ENCODE data around the gene CCDC183. TPM values are rescaled to one million over a fixed set of nuclear protein-coding genes. Genes with fewer than 3 reads are reported as not detected.

CCDC183 gene
- total RNA-seq, 2 experiments from 2014 or later: 0.26 to 0.91 TPM

GRCh38 chr9:136815422-136815782 lies 19.3 kb downstream of the CCDC183 start:
- DNase-seq (no peak), ATAC-seq (no peak)
- peaks cover 27% of the 10 kb centered on the region for H3K36me3 Mint-ChIP-seq
- H3K4me3 Mint-ChIP-seq: no peak overlapping the region
- H3K9me3 Mint-ChIP-seq (ENCODE audit: low read depth): no peaks in the 10 kb centered on the region
- CTCF ChIA-PET: interaction anchor here (0.9 to 3.3 kb wide), 6 partner anchors 9 to 220 kb away, joined by 3 to 13 read pairs (median 5); partner anchors contain the start of gene AJM1
- H3K27ac Mint-ChIP-seq: no peak overlapping the region
- H3K4me1 Mint-ChIP-seq: peaks cover 34% of the 10 kb centered on the region
- no peaks in the 10 kb centered on the region for H3K27me3 Mint-ChIP-seq

- H3K36me3 Mint-ChIP-seq: peaks cover 9% of the 10 kb centered on the region
- DNase-seq: no peak
- H3K4me3 Mint-ChIP-seq: no peak overlapping the region
- peaks cover 4% of the 10 kb centered on the region for H3K4me1 Mint-ChIP-seq
- H3K27me3 Mint-ChIP-seq: no peaks in the 10 kb centered on the region
- CTCF ChIA-PET: interaction anchor here (1.9 to 2.8 kb wide), 3 partner anchors 12 to 208 kb away, joined by 5 to 8 read pairs (median 7); partner anchors contain the start of gene AJM1
- no peaks in the 10 kb centered on the region for H3K9me3 Mint-ChIP-seq (ENCODE audit: low read depth)
- ATAC-seq: no peak
- no peak overlapping the region for H3K27ac Mint-ChIP-seq
Observed at GRCh38 chr9:136820971-136821825, 25.1 kb downstream of the CCDC183 start.

- no peaks in the 10 kb centered on the region for H3K9me3 Mint-ChIP-seq (ENCODE audit: low read depth)
- CTCF ChIA-PET: interaction anchor here (1.3 to 2.8 kb wide), 2 partner anchors 20 to 21 kb away, joined by 3 to 8 read pairs; partner anchors contain the start of gene AJM1
- no peak overlapping the region for H3K4me3 Mint-ChIP-seq
- H3K27ac Mint-ChIP-seq: no peak overlapping the region
- no peaks in the 10 kb centered on the region for H3K27me3 Mint-ChIP-seq
- H3K36me3 Mint-ChIP-seq: peaks cover 8% of the 10 kb centered on the region
- DNase-seq: no peak
- H3K4me1 Mint-ChIP-seq: peaks cover 2% of the 10 kb centered on the region
- ATAC-seq: no peak
Observed at GRCh38 chr9:136821826-136822544, 25.8 kb downstream of the CCDC183 start.

- no peak overlapping the region for H3K4me3 Mint-ChIP-seq
- H3K27me3 Mint-ChIP-seq: no peaks in the 10 kb centered on the region
- H3K4me1 Mint-ChIP-seq: no peaks in the 10 kb centered on the region
- DNase-seq (no peak), ATAC-seq (no peak)
- no peak overlapping the region for H3K27ac Mint-ChIP-seq
- H3K36me3 Mint-ChIP-seq: peaks cover 6% of the 10 kb centered on the region
- CTCF ChIA-PET: interaction anchor here (0.7 to 2.8 kb wide), 6 partner anchors 8 to 263 kb away, joined by 3 to 8 read pairs (median 4); partner anchors contain the start of genes AJM1 and MAN1B1
- no peaks in the 10 kb centered on the region for H3K9me3 Mint-ChIP-seq (ENCODE audit: low read depth)
Observed at GRCh38 chr9:136823136-136824046, 27.3 kb downstream of the CCDC183 start.

- ATAC-seq (no peak), DNase-seq (no peak)
- no peaks in the 10 kb centered on the region for H3K9me3 Mint-ChIP-seq (ENCODE audit: low read depth)
- H3K27ac Mint-ChIP-seq: no peak overlapping the region
- H3K4me3 Mint-ChIP-seq: no peak overlapping the region
- CTCF ChIA-PET: interaction anchor here (0.9 to 2.1 kb wide), 3 partner anchors 9 to 211 kb away, joined by 4 to 5 read pairs (median 5); no protein-coding TSS in a partner anchor
- H3K27me3 Mint-ChIP-seq: no peaks in the 10 kb centered on the region
- H3K4me1 Mint-ChIP-seq: no peaks in the 10 kb centered on the region
- peaks cover 2% of the 10 kb centered on the region for H3K36me3 Mint-ChIP-seq
Observed at GRCh38 chr9:136824496-136825225, 28.5 kb downstream of the CCDC183 start.

- H3K9me3 Mint-ChIP-seq (ENCODE audit: low read depth): no peaks in the 10 kb centered on the region
- no peaks in the 10 kb centered on the region for H3K4me1 Mint-ChIP-seq
- H3K27ac Mint-ChIP-seq: no peak overlapping the region
- DNase-seq: no peak
- CTCF ChIA-PET: interaction anchor here (2.1 kb wide), 2 partner anchors 10 to 210 kb away, joined by 5 read pairs; no protein-coding TSS in a partner anchor
- H3K4me3 Mint-ChIP-seq: no peak overlapping the region
- peaks cover 2% of the 10 kb centered on the region for H3K36me3 Mint-ChIP-seq
- no peak for ATAC-seq
- no peaks in the 10 kb centered on the region for H3K27me3 Mint-ChIP-seq
Observed at GRCh38 chr9:136825295-136826187, 29.4 kb downstream of the CCDC183 start.

- no peak overlapping the region for H3K27ac Mint-ChIP-seq
- CTCF ChIA-PET: no interaction called here
Observed at GRCh38 chr9:136826188-136826541, 30.0 kb downstream of the CCDC183 start.

GRCh38 chr9:136826703-136827582 lies 30.8 kb downstream of the CCDC183 start:
- CTCF ChIA-PET: interaction anchor here (1.1 kb wide), 1 partner anchor 220 kb away, joined by 3 read pairs; no protein-coding TSS in a partner anchor
- no peaks in the 10 kb centered on the region for H3K4me1 Mint-ChIP-seq
- no peaks in the 10 kb centered on the region for H3K9me3 Mint-ChIP-seq (ENCODE audit: low read depth)
- ATAC-seq (no peak), DNase-seq (no peak)
- peaks cover 2% of the 10 kb centered on the region for H3K36me3 Mint-ChIP-seq
- H3K27ac Mint-ChIP-seq: no peak overlapping the region
- no peak overlapping the region for H3K4me3 Mint-ChIP-seq
- no peaks in the 10 kb centered on the region for H3K27me3 Mint-ChIP-seq

More at GRCh38 chr9:136826188-136826541, 30.0 kb downstream of the CCDC183 start:
- no peaks in the 10 kb centered on the region for H3K27me3 Mint-ChIP-seq
- H3K4me1 Mint-ChIP-seq: no peaks in the 10 kb centered on the region
- DNase-seq (no peak), ATAC-seq (no peak)
- peaks cover under 1% of the 10 kb centered on the region for H3K36me3 Mint-ChIP-seq
- no peak overlapping the region for H3K4me3 Mint-ChIP-seq
- no peaks in the 10 kb centered on the region for H3K9me3 Mint-ChIP-seq (ENCODE audit: low read depth)

GRCh38 chr9:136827794-136828473 lies 31.8 kb downstream of the CCDC183 start:
- no peak for DNase-seq
- H3K27ac Mint-ChIP-seq: no peak overlapping the region
- no peak for ATAC-seq
- CTCF ChIA-PET: interaction anchor here (1.1 kb wide), 1 partner anchor 219 kb away, joined by 3 read pairs; no protein-coding TSS in a partner anchor
- H3K9me3 Mint-ChIP-seq (ENCODE audit: low read depth): no peaks in the 10 kb centered on the region
- no peaks in the 10 kb centered on the region for H3K27me3 Mint-ChIP-seq
- no peaks in the 10 kb centered on the region for H3K4me1 Mint-ChIP-seq
- peaks cover 2% of the 10 kb centered on the region for H3K36me3 Mint-ChIP-seq
- no peak overlapping the region for H3K4me3 Mint-ChIP-seq

- Mint-ChIP-seq H3K27me3 (no peaks in the 10 kb centered on the region), H3K27ac (no peak overlapping the region), H3K36me3 (peaks cover 2% of the 10 kb centered on the region), H3K9me3 (ENCODE audit: low read depth) (no peaks in the 10 kb centered on the region), H3K4me3 (no peak overlapping the region), H3K4me1 (no peaks in the 10 kb centered on the region)
- DNase-seq (no peak), ATAC-seq (no peak)
- CTCF ChIA-PET: no interaction called here
Observed at GRCh38 chr9:136828474-136829140, 32.5 kb downstream of the CCDC183 start.

Measured in activated CD8-positive, alpha-beta memory T cell treated with anti-CD3 and anti-CD28 coated beads, Interleukin-2, amount 10 ng/mL, durations not matched to agents 7 days and 5 days (primary cell).